Upper lobe of left lung (tissue), 6 donors: Measurements from ENCODE around the gene MRPS33. TPM values are rescaled to one million over a fixed set of nuclear protein-coding genes. Genes with fewer than 3 reads are reported as not detected.

ENCODE experiments used
- ATAC-seq, 2 donors: fragments of 200-7000 bp; cut with Tn5 transposase; one replicate each; pipeline ENCODE4 v1.9.1; 2022; ENCODE audit warnings: mild to moderate bottlenecking in 2 of 2, moderate library complexity in 2 of 2; ENCODE audit not compliant: low FRiP score in 2 of 2
- DNase-seq, 2 donors: peaks; one replicate each; pipeline ENCODE4 v3.0.0-alpha.2; 2019 to 2020
- H3K27ac ChIP-seq, 4 donors: fragments of 200-600 bp; sonication (generic); one replicate each; pipeline ENCODE4 v1.5.1; 2016 to 2019
- H3K27me3 ChIP-seq, 4 donors: fragments of 200-600 bp; sonication (generic); one replicate each; pipeline ENCODE4 v1.5.1; 2017 to 2019
- H3K36me3 ChIP-seq, 4 donors: fragments of 200-600 bp; sonication (generic); one replicate each; pipeline ENCODE4 v1.5.1; 2016 to 2019
- H3K4me1 ChIP-seq, 4 donors: fragments of 200-600 bp; sonication (generic); one replicate each; pipeline ENCODE4 v1.5.1; 2018 to 2019
- H3K4me3 ChIP-seq, 4 donors: fragments of 200-600 bp; sonication (generic); one replicate each; pipeline ENCODE4 v1.5.1; 2017 to 2019; ENCODE audit warnings: mild to moderate bottlenecking in 2 of 4, moderate library complexity in 1 of 4
- H3K9me3 ChIP-seq, 4 donors: fragments of 200-600 bp; sonication (generic); one replicate each; pipeline ENCODE4 v1.5.1; 2018 to 2019
- EP300 ChIP-seq, 4 donors: sonication (generic); formaldehyde crosslinking; IDR thresholded peaks; one replicate each; pipeline ENCODE4 v1.5.1; 2017; ENCODE audit warnings: antibody characterized with exemption in 4 of 4, control low read depth in 2 of 4
- POLR2A ChIP-seq, 4 donors: fragments of 450-650 bp; IDR thresholded peaks; one replicate each; pipeline ENCODE4 v1.5.1; 2016 to 2017; ENCODE audit warnings: antibody characterized with exemption in 4 of 4, mild to moderate bottlenecking in 2 of 4
- POLR2AphosphoS5 ChIP-seq, 2 donors: sonication (generic); formaldehyde crosslinking; IDR thresholded peaks; one replicate each; pipeline ENCODE4 v1.5.1; 2017; ENCODE audit warnings: antibody characterized with exemption in 2 of 2
- WGBS, 2 donors: methylation state at CpG; one replicate each; pipeline ENCODE4 v1.1.5; 2017 to 2018; 5-methylcytosine and 5-hydroxymethylcytosine counted together
- total RNA-seq, 6 donors: library from RNA; depleted of rRNA in 4 of 6; stranded (reverse); fragments of >200 nt in 4 of 6; gene quantifications; one replicate each; pipeline versions ENCODE4 v1.1.0 to v1.2.1, GENCODE V29; 2016 to 2021
- TF ChIP-seq, protein P1 (sequence below), 6 experiments: fragments of 450-650 bp in 4 of 6; fragments of 200-600 bp in 2 of 6; sonication (generic) in 2 of 6; IDR thresholded peaks; one replicate each; pipeline ENCODE4 v1.5.1; 2016 to 2019; ENCODE audit warnings: antibody characterized with exemption in 6 of 6
- donor health status: DM: no; HTN: no; CAD: no; lungs with moderate emphysema.
- donor health status: DM: no; HTN: yes; CAD: no; lungs with severe emphysema.

Gene MRPS33
- total RNA-seq, 6 donors from 2014 or later: under 0.01 to 32.7 (median 18.1) TPM

DNA sequence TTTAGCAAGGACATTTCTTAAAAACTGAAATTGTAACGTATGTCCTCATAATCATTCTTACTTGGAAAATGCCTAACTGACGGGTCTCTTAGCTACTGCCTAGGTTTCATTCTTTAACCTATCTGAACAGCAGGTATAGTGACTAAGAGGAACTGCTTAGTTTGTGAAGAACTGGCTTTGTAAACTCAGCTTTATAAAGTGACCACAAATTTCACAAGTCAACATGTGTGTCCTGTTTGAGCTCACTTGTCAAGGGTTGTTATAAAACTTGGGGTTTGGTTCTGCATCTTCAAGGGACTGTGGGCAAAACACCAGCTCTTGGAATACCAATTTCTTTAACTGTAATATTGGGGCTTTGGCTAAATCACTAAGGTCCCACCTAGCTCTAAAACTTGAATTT lies 32.2 kb downstream of the MRPS33 start:
- TF ChIP-seq POLR2AphosphoS5 (IDR thresholded peaks at IDR 0.05): no peak
- TF ChIP-seq EP300 (IDR thresholded peaks at IDR 0.05): no peak
- no peak for TF ChIP-seq POLR2A (IDR thresholded peaks at IDR 0.05)
- 34 to 40% methylated on average over 2 of the region's 2 CpGs for WGBS, 2 donors
- no peak overlapping the region for H3K27ac ChIP-seq
- H3K27me3 ChIP-seq: no peaks in the 10 kb centered on the region
- no peak overlapping the region for H3K4me3 ChIP-seq
- H3K4me1 ChIP-seq: no peaks in the 10 kb centered on the region
- DNase-seq (no peak), ATAC-seq (no peak)
- H3K9me3 ChIP-seq: peaks cover 5 to 10% (median 7%) of the 10 kb centered on the region in 4 donors
- no peaks in the 10 kb centered on the region for H3K36me3 ChIP-seq

DNA sequence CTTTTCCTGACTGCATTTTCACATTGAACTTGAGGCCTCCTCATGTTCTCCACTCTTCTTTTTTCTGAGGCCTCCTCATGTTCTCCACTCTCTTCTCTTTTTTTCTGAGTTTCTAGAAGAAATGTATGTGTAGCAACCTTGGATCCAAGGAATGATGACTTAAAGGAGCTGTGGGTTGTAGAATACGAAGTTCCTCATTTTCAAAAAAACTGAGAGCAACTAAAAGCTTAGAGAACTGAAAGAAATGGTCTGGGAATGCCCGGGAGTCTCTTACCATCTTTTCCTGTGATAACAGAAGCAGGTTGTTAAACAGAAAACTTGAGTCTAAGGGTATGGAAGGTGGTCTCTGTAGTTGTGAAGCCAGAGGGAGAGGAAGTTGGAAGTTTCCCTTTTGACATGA lies 32.8 kb downstream of the MRPS33 start:
- 43 to 50% methylated on average over 2 of the region's 2 CpGs for WGBS, 2 donors
- no peaks in the 10 kb centered on the region for H3K36me3 ChIP-seq
- no peaks in the 10 kb centered on the region for H3K4me1 ChIP-seq
- H3K27ac ChIP-seq: no peak overlapping the region
- TF ChIP-seq EP300 (IDR thresholded peaks at IDR 0.05): no peak
- TF ChIP-seq POLR2AphosphoS5 (IDR thresholded peaks at IDR 0.05): no peak
- no peak for TF ChIP-seq POLR2A (IDR thresholded peaks at IDR 0.05)
- H3K9me3 ChIP-seq: peaks cover 5 to 10% (median 7%) of the 10 kb centered on the region in 4 donors
- no peaks in the 10 kb centered on the region for H3K27me3 ChIP-seq
- H3K4me3 ChIP-seq: no peak overlapping the region
- DNase-seq (no peak), ATAC-seq (no peak)

DNA sequence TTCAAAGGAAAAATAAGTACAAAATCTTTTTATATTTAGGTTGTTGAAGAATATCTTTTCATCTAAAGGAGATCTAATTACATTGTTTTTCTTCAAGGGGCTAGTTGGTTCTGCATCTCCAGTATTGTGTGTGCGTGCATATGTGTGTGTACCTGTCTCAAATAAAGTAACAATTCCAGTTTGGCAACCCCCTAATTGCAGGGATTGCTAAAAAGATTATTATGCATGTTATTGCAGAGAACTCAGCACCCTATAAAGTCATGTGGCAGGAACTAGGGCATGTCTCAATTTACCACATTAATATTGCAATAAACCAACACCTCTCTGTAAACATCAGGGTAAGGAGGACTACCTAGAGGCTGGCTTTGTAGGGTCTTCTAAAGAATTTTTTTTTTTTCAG lies 37.0 kb downstream of the MRPS33 start:
- Histone ChIP-seq H3K27me3 (no peaks in the 10 kb centered on the region), H3K27ac (no peak overlapping the region), H3K9me3 (no peaks in the 10 kb centered on the region), H3K36me3 (no peaks in the 10 kb centered on the region), H3K4me1 (no peaks in the 10 kb centered on the region), H3K4me3 (no peak overlapping the region)
- ATAC-seq (no peak), DNase-seq (no peak)
- TF ChIP-seq POLR2A (IDR thresholded peaks at IDR 0.05) (no peak), EP300 (IDR thresholded peaks at IDR 0.05) (no peak), POLR2AphosphoS5 (IDR thresholded peaks at IDR 0.05) (no peak)
- TF ChIP-seq, protein P1, sequence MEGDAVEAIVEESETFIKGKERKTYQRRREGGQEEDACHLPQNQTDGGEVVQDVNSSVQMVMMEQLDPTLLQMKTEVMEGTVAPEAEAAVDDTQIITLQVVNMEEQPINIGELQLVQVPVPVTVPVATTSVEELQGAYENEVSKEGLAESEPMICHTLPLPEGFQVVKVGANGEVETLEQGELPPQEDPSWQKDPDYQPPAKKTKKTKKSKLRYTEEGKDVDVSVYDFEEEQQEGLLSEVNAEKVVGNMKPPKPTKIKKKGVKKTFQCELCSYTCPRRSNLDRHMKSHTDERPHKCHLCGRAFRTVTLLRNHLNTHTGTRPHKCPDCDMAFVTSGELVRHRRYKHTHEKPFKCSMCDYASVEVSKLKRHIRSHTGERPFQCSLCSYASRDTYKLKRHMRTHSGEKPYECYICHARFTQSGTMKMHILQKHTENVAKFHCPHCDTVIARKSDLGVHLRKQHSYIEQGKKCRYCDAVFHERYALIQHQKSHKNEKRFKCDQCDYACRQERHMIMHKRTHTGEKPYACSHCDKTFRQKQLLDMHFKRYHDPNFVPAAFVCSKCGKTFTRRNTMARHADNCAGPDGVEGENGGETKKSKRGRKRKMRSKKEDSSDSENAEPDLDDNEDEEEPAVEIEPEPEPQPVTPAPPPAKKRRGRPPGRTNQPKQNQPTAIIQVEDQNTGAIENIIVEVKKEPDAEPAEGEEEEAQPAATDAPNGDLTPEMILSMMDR (IDR thresholded peaks at IDR 0.05): no peak
- 79% methylated on average over 1 of the region's 1 CpG for WGBS, 2 donors

DNA sequence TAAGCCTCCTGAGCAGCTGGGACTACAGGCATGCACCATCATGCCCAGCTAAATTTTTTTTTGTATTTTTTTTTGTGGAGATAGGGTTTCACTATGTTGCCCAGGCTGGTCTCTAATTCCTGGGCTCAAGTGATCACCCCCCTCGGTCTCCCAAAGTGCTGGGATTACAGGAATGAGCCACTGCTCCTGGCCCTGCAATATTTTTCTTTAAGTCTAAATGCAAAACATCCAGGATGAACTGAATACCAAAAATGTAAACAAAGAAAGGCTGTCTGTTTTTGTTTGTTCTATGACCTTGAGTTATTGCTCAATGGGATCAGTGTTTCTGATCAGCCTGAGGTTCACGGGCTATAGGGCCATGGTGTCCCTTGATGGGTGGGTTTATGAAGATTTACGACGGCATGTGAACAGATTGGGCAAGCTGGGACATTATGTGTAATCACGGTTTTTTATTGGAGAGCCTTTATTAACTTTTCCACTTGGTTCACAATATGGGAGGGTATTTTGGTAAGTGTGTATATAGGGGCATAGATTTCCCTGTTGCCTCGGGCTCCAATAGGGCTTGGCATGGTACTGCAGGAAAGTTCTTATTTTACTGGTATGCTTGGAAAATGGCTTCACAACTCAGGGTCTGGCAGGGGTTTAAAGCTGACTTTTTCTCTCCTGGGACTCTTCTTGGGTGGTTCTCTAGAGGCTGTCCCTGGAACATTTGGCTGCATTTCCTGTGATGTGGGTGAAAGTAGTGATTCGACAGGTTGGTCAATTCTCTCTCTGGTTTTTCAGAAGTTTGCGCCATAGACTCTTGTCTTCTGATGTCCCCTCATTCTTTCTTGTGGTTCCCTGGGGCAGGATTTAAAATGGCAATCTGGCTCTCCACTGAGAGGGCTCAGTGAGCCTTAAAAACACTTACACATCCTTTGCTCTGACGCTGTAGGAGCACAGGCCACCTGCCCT lies 41.6 kb downstream of the MRPS33 start:
- no peak overlapping the region for H3K27ac ChIP-seq
- no peaks in the 10 kb centered on the region for H3K36me3 ChIP-seq
- DNase-seq (no peak), ATAC-seq (no peak)
- no peak overlapping the region for H3K4me3 ChIP-seq
- H3K27me3 ChIP-seq: no peaks in the 10 kb centered on the region
- TF ChIP-seq POLR2A (IDR thresholded peaks at IDR 0.05) (no peak), EP300 (IDR thresholded peaks at IDR 0.05) (no peak), POLR2AphosphoS5 (IDR thresholded peaks at IDR 0.05) (no peak)
- TF ChIP-seq, protein P1 (IDR thresholded peaks at IDR 0.05): no peak
- H3K4me1 ChIP-seq: no peaks in the 10 kb centered on the region
- no peaks in the 10 kb centered on the region for H3K9me3 ChIP-seq
- WGBS, 2 donors: 73 to 78% methylated on average over 9 of the region's 9 CpGs

DNA sequence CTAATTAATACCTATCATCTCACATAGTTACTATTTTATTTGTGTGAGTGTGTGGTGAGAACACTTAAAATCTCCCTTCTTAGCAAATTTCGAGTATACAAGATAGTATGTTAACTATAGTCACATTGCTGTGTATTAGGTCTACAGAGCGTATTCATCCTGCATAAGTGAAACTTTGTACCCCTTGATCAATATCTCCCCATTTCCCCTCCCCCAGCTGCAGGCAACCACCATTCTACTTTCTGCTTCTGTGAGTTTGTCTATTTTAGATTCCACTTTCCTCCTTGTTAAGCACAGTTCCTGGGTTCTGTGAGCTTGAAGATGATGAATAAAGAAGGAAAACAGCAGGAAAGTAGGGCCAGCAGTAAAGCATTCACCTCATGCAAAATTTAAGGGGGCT lies 42.4 kb downstream of the MRPS33 start:
- Histone ChIP-seq H3K4me1 (no peaks in the 10 kb centered on the region), H3K4me3 (no peak overlapping the region), H3K27ac (no peak overlapping the region), H3K9me3 (no peaks in the 10 kb centered on the region), H3K27me3 (no peaks in the 10 kb centered on the region), H3K36me3 (no peaks in the 10 kb centered on the region)
- TF ChIP-seq EP300 (IDR thresholded peaks at IDR 0.05): no peak
- no peak for TF ChIP-seq POLR2A (IDR thresholded peaks at IDR 0.05)
- TF ChIP-seq, protein P1 (IDR thresholded peaks at IDR 0.05): no peak
- no peak for TF ChIP-seq POLR2AphosphoS5 (IDR thresholded peaks at IDR 0.05)
- 88 to 93% methylated on average over 2 of the region's 2 CpGs for WGBS, 2 donors
- DNase-seq (no peak), ATAC-seq (no peak)
